Hepatocyte (in vitro differentiated cells): Measurements from ENCODE around the gene EPHA1. TPM values are rescaled to one million over a fixed set of nuclear protein-coding genes. Genes with fewer than 3 reads are reported as not detected.

Source experiments
- DNase-seq: peaks from one replicate; pipeline ENCODE4 v3.0.0-alpha.2; 2016; ENCODE audit warnings: low spot score
- H2AFZ ChIP-seq: fragments of 200-600 bp; sonication (generic); 2 replicates; pipeline ENCODE4 v1.6.0; 2016; ENCODE audit warnings: antibody characterized with exemption, mild to moderate bottlenecking
- H3K27ac ChIP-seq: fragments of 200-600 bp; sonication (generic); 2 replicates; pipeline ENCODE4 v1.5.1; 2016; ENCODE audit warnings: mild to moderate bottlenecking
- H3K27me3 ChIP-seq: fragments of 200-600 bp; sonication (generic); 2 replicates; pipeline ENCODE4 v1.6.1; 2016
- H3K36me3 ChIP-seq: fragments of 200-600 bp; sonication (generic); replicated peaks from 2 replicates; pipeline ENCODE4 v1.5.1; 2016; ENCODE audit warnings: low read depth; ENCODE audit not compliant: insufficient read depth
- H3K4me1 ChIP-seq: fragments of 200-600 bp; sonication (generic); 2 replicates; pipeline ENCODE4 v1.5.1; 2016; ENCODE audit warnings: mild to moderate bottlenecking, moderate library complexity; ENCODE audit not compliant: insufficient read depth
- H3K4me2 ChIP-seq: fragments of 200-600 bp; sonication (generic); 2 replicates; pipeline ENCODE4 v1.6.0; 2016
- H3K4me3 ChIP-seq: fragments of 200-600 bp; sonication (generic); 2 replicates; pipeline ENCODE4 v1.5.1; 2016; ENCODE audit warnings: mild to moderate bottlenecking
- H3K79me2 ChIP-seq: fragments of 200-600 bp; sonication (generic); 2 replicates; pipeline ENCODE4 v1.6.0; 2017; ENCODE audit warnings: mild to moderate bottlenecking
- H3K9me2 ChIP-seq: fragments of 200-600 bp; sonication (generic); replicated peaks from 2 replicates; pipeline ENCODE4 v1.6.0; 2017; ENCODE audit warnings: mild to moderate bottlenecking; ENCODE audit not compliant: insufficient read depth
- H3K9me3 ChIP-seq: fragments of 200-600 bp; sonication (generic); 2 replicates; pipeline ENCODE4 v1.5.1; 2016; ENCODE audit warnings: low read depth, mild to moderate bottlenecking
- H4K20me1 ChIP-seq: fragments of 200-600 bp; sonication (generic); 2 replicates; pipeline ENCODE4 v1.6.0; 2016; ENCODE audit warnings: mild to moderate bottlenecking; ENCODE audit not compliant: insufficient read depth, poor library complexity, severe bottlenecking
- EZH2 ChIP-seq: fragments of 200-600 bp; sonication (generic); IDR thresholded peaks from 2 replicates; pipeline ENCODE4 v1.6.1; 2016; ENCODE audit warnings: antibody characterized with exemption, mild to moderate bottlenecking, borderline replicate concordance
- EZH2phosphoT487 ChIP-seq: fragments of 200-600 bp; sonication (generic); IDR thresholded peaks from one replicate; pipeline ENCODE4 v1.6.1; 2018; ENCODE audit warnings: antibody characterized with exemption, mild to moderate bottlenecking, low read depth, moderate library complexity; ENCODE audit not compliant: unreplicated experiment, severe bottlenecking
- WGBS: methylation state at CpG from one replicate; pipeline ENCODE4 v1.1.6; 2016; ENCODE audit warnings: low lambda C conversion rate; ENCODE audit errors: missing lambda C conversion rate; 5-methylcytosine and 5-hydroxymethylcytosine counted together
- polyA plus RNA-seq: library from polyadenylated mRNA; unstranded; fragments of >200 nt; fragmentation: Nextera tagmentation; extraction: Ambion mirVana; gene quantifications from 2 replicates; pipeline ENCODE4 v1.2.1, GENCODE V29; 2016
- total RNA-seq: library from RNA; depleted of rRNA; stranded (reverse); fragments of >200 nt; gene quantifications from 2 replicates; pipeline ENCODE4 v1.2.3, GENCODE V29; 2014
- TF ChIP-seq, protein P1 (sequence below): fragments of 200-600 bp; sonication (generic); IDR thresholded peaks from 2 replicates; pipeline ENCODE4 v1.5.1; 2016; ENCODE audit warnings: antibody characterized with exemption, mild to moderate bottlenecking; ENCODE audit not compliant: poor library complexity

EPHA1 gene
- total and polyA plus RNA-seq, 2 experiments from 2014 or later: 34.2 to 42.9 TPM

DNA sequence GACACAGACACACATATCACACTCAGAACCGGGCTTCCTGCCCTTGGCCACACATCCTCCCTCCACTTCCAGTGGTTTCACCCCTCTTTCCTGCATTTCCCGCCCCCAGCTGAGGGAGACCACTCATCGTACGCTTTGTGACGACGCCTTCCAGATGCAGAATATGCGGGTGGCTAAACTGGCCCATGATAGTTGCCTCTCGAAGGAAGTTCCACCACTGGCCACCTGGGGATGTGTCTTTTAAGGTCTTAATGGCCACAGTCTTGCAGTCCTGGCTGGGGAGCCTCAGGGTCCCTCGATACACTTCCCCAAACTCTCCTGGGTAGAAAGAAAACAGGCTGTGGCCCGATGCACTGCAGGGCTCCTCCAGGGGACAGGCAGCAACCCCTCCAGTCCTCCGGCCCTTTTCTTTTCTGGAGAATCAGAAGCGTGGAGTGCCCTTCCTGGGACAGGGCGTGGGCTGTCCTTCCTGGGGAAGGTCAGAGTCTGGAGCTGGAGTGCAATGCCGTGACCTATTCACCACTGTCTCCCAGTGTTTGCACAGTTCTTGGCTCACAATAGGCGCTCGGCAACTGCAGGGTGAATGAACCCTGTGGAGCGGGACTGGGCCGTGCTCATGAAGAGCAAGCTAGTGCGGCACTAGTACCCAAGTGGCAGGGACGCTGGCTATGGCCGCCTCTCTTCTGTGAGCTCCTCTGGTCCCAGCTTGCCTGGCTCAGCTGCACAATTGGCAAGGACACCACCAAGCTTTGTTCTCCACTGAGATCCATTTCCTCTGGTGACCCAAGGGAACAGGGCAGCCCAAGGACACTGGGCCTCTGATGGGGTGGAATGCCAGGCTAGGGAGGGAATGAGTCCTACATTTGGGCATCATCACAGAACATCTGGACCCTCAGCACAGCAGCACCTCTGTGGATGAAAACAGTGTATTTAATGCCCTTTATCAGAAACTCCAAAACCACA is 13.2 kb downstream of the EPHA1 start:
- no peak overlapping the region for H3K4me3 ChIP-seq
- no peak overlapping the region for H2AFZ ChIP-seq
- no peak for TF ChIP-seq EZH2
- TF ChIP-seq EZH2phosphoT487: no peak
- H3K27me3 ChIP-seq: no peaks in the 10 kb centered on the region
- H3K9me2 ChIP-seq: no peaks in the 10 kb centered on the region
- no peaks in the 10 kb centered on the region for H3K79me2 ChIP-seq
- no peaks in the 10 kb centered on the region for H3K9me3 ChIP-seq
- no peak overlapping the region for H3K4me2 ChIP-seq
- H3K27ac ChIP-seq: no peak overlapping the region
- peaks cover 35% of the 10 kb centered on the region for H3K4me1 ChIP-seq
- H4K20me1 ChIP-seq: no peaks in the 10 kb centered on the region
- no peak for DNase-seq
- no peaks in the 10 kb centered on the region for H3K36me3 ChIP-seq
- WGBS: 68% methylated on average over 21 of the region's 21 CpGs

DNA sequence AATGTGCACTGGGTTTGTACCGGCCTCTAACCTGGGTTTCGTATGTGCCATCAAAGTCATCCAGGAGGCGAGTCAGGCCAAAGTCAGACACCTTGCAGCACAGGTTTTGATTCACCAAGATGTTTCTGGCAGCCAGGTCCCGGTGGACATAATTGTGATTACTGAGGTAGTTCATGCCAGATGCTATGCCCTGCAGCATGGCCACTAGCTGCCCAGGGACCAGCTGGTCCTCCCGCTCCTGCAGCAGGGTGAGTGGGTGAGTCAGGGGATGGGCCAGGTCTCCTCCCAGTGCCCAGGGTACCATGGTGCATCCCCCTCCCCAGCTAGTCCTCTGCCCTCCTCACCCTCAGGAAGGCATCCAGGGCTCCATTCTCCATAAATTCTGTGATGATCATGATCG is 13.9 kb downstream of the EPHA1 start:
- 91% methylated on average over 6 of the region's 6 CpGs for WGBS
- Histone ChIP-seq H3K27me3 (no peaks in the 10 kb centered on the region), H3K9me3 (no peaks in the 10 kb centered on the region), H3K4me3 (no peak overlapping the region), H3K9me2 (no peaks in the 10 kb centered on the region), H3K4me1 (peaks cover 35% of the 10 kb centered on the region), H3K36me3 (no peaks in the 10 kb centered on the region), H2AFZ (no peak overlapping the region), H3K79me2 (no peaks in the 10 kb centered on the region), H3K4me2 (no peak overlapping the region), H3K27ac (no peak overlapping the region), H4K20me1 (no peaks in the 10 kb centered on the region)
- DNase-seq: no peak
- TF ChIP-seq, protein P1, sequence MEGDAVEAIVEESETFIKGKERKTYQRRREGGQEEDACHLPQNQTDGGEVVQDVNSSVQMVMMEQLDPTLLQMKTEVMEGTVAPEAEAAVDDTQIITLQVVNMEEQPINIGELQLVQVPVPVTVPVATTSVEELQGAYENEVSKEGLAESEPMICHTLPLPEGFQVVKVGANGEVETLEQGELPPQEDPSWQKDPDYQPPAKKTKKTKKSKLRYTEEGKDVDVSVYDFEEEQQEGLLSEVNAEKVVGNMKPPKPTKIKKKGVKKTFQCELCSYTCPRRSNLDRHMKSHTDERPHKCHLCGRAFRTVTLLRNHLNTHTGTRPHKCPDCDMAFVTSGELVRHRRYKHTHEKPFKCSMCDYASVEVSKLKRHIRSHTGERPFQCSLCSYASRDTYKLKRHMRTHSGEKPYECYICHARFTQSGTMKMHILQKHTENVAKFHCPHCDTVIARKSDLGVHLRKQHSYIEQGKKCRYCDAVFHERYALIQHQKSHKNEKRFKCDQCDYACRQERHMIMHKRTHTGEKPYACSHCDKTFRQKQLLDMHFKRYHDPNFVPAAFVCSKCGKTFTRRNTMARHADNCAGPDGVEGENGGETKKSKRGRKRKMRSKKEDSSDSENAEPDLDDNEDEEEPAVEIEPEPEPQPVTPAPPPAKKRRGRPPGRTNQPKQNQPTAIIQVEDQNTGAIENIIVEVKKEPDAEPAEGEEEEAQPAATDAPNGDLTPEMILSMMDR: no peak
- TF ChIP-seq EZH2phosphoT487 (no peak), EZH2 (no peak)

DNA sequence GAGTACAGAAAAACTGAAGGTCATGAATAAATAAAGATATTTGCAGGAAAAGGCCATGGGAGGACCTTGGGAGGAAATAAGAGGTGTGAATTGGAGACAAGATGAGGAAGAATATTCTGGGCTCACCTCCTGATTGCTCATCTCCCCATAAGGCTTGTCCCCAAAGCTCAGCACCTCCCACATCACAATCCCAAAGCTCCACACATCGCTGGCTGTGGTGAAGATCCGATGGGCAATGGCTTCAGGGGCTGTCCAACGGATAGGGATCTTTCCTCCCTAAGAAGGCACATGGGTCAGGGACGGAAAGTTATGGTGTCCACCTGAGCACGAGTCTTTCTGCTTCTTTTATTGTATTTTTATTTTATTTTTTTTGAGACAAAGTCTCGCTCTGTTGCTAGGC is 14.6 kb downstream of the EPHA1 start:
- no peak for DNase-seq
- Histone ChIP-seq H2AFZ (no peak overlapping the region), H3K79me2 (no peaks in the 10 kb centered on the region), H3K4me3 (no peak overlapping the region), H3K27me3 (no peaks in the 10 kb centered on the region), H3K4me1 (peaks cover 35% of the 10 kb centered on the region), H4K20me1 (no peaks in the 10 kb centered on the region), H3K9me2 (no peaks in the 10 kb centered on the region), H3K4me2 (no peak overlapping the region), H3K27ac (no peak overlapping the region), H3K9me3 (no peaks in the 10 kb centered on the region), H3K36me3 (no peaks in the 10 kb centered on the region)
- WGBS: 95% methylated on average over 6 of the region's 6 CpGs
- TF ChIP-seq EZH2: no peak
- TF ChIP-seq, protein P1: no peak
- no peak for TF ChIP-seq EZH2phosphoT487
